Measurements from ENCODE around the gene ADAMTS2.

ADAMTS2 gene

DNA sequence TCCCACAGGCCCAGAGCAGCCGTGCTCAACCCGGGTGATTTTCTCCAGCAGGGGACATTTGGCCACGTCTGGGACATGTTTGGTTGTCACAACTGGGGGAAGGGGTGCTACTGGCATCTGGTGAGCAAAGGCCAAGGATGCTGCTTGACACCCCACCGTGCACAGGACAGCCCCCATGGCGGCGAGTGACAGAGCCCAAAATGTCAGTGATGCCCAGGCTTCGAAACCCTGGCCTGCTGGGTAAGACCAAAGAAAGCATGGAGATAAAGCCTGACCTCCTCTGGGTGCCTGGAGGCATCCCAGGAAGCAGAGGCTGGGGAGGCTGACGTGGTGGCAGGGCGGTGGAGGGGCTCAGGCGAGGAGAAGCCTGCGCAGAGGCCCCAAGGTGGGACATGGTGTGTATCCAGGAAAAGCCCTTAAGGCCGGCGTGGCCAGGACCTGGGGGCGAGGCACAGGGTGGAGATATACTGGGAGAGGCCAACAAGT is 218.7 kb downstream of the ADAMTS2 start:
- H3K27ac ChIP-seq: no peak overlapping the region
- no peak for TF ChIP-seq ZFX (IDR thresholded peaks at IDR 0.05)
- TF ChIP-seq, protein P1, sequence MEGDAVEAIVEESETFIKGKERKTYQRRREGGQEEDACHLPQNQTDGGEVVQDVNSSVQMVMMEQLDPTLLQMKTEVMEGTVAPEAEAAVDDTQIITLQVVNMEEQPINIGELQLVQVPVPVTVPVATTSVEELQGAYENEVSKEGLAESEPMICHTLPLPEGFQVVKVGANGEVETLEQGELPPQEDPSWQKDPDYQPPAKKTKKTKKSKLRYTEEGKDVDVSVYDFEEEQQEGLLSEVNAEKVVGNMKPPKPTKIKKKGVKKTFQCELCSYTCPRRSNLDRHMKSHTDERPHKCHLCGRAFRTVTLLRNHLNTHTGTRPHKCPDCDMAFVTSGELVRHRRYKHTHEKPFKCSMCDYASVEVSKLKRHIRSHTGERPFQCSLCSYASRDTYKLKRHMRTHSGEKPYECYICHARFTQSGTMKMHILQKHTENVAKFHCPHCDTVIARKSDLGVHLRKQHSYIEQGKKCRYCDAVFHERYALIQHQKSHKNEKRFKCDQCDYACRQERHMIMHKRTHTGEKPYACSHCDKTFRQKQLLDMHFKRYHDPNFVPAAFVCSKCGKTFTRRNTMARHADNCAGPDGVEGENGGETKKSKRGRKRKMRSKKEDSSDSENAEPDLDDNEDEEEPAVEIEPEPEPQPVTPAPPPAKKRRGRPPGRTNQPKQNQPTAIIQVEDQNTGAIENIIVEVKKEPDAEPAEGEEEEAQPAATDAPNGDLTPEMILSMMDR (conservative IDR thresholded peaks at IDR 0.05): no peak

- no peak for TF ChIP-seq ZFX (IDR thresholded peaks at IDR 0.05)
- TF ChIP-seq, protein P1 (conservative IDR thresholded peaks at IDR 0.05): no peak
- H3K27ac ChIP-seq: no peak overlapping the region
Measured at GRCh38 chr5:179125789-179126505, 219.3 kb downstream of the ADAMTS2 start.

GRCh38 chr5:179124853-179125788 is 220.1 kb downstream of the ADAMTS2 start:
- no peak for TF ChIP-seq ZFX (IDR thresholded peaks at IDR 0.05)
- TF ChIP-seq, protein P1 (conservative IDR thresholded peaks at IDR 0.05): no peak
- no peak overlapping the region for H3K27ac ChIP-seq

DNA sequence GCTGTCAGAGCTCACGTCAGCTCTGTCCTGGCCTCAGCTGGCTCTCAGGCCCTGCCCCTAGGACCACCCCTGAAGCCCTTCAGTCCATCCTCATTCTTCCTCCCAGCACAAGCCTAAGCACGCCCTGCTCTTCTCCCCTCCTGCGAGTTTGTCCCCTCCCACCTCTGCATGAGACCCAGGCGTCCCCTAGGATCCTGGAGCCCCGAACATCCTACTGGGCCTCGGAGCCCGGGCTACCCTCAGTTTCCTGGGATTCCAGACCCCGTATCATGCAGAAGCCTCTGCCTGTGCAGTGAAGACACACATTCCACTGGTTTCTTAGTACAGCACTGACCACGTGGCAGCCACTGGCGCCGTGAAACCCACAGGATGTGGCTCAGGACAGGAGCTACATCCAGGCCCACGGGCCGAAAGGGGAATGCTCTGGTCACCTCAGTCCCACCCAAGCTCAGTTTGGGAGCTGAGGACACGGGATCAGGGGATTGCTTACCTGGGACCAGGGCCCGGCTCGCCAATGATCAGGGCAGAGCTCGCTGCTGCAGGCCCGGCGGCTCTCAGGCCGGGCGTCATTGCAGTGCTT is 220.9 kb downstream of the ADAMTS2 start:
- TF ChIP-seq, protein P1 (conservative IDR thresholded peaks at IDR 0.05): no peak
- no peak for TF ChIP-seq ZFX (IDR thresholded peaks at IDR 0.05)
- no peak overlapping the region for H3K27ac ChIP-seq

DNA sequence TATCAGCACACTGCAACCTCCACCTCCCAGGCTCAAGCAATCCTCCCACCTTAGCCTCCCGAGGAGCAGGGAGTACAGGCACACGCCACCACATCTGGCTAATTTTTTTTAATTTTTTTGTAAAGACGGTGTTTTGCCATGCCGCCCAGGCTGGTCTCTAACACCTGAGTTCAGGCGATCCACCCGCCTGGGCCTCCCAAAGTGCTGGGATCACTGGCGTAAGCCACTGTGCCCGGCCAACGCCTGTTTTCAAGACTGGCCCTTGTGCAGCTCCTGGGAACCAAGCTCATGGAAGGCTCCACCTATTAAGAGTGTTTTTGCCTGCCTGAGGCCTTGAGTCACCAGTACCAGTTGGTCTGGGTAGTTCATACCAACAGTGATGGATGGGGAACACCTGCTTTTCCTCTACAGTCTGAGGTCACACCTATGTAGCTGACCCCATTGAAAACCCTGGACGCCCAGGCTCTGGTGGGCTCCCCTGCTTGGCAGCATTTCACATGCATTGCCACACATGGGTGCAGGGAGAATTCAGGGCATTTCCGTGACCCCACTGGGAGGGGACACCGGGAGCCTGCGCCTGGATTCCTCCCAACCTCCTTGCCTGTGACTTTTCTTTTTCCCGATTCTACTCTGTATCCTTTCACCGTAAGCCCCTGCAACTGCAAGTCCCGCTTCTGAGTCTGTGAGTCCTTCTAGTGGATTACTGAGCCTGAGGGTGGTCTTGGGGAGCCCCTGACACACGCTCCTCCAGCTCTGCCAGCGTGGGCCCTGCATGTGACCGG is 221.6 kb downstream of the ADAMTS2 start:
- no peak for TF ChIP-seq ZFX (IDR thresholded peaks at IDR 0.05)
- TF ChIP-seq, protein P1 (conservative IDR thresholded peaks at IDR 0.05): no peak
- H3K27ac ChIP-seq: no peak overlapping the region

- TF ChIP-seq ZFX (IDR thresholded peaks at IDR 0.05): no peak
- TF ChIP-seq, protein P1 (conservative IDR thresholded peaks at IDR 0.05): no peak
- H3K27ac ChIP-seq: no peak overlapping the region
Measured at GRCh38 chr5:179123109-179123426, 222.2 kb downstream of the ADAMTS2 start.
